ENCODE data around the gene DMXL2. TPM values are rescaled to one million over a fixed set of nuclear protein-coding genes. Genes with fewer than 3 reads are reported as not detected.
"Not testable (repeated sequence)": the region's sequence is repeated elsewhere in the genome, so short reads cannot be mapped to it uniquely, and the experiment has no call there.

The DMXL2 gene
- total RNA-seq, 1 experiment from 2014 or later: 19.7 TPM

- peak; percentile 13 for DNase-seq (ENCODE audit: low spot score)
Observed at GRCh38 chr15:51494411-51495314, 127.9 kb downstream of the DMXL2 start.

GRCh38 chr15:51493892-51494291, 128.7 kb downstream of the DMXL2 start:
- DNase-seq (ENCODE audit: low spot score): no peak

- no peak for DNase-seq (ENCODE audit: low spot score)
Observed at GRCh38 chr15:51492528-51492927, 130.0 kb downstream of the DMXL2 start.

DNA sequence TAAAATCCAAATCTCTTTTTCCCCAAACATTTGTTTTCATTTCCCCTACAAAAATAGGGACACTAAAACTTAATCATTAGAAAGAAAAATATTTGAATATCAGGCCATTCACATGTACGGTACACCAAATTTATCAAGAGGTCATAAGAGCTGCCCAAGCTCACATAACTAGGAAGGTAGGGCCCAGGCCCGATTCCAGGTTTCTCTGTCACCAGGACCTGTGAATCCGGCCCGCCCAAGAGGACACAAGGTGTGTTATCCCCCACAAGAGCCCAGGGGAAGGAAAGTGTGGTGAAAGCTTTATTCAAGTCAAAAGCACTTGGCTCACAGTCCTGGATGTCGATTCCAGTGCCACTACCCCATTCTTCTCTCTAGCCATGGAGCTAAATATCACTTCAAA, 130.6 kb downstream of the DMXL2 start:
- DNase-seq (ENCODE audit: low spot score): no peak

DNA sequence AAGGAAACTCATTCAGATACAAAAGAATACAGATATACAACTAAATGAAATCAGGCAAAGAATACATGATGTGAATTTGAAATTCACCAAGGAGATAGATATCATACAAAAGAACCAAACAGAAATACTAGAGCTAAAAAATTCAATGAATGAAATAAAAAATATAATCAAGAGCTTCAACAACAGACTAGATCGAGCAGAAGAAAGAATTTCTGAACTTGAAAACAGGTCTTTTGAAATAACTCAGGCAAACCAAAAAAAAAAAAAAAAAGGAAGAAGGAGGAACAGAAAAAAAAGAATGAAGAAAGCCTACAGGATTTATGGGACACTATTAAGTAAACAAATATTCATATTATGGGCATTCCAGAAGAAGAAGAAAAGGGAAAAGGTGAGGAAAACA, 137.8 kb downstream of the DMXL2 start:
- no peak for DNase-seq (ENCODE audit: low spot score)

- DNase-seq (ENCODE audit: low spot score): no peak
Observed at GRCh38 chr15:51483985-51484384, 138.6 kb downstream of the DMXL2 start.

DNA sequence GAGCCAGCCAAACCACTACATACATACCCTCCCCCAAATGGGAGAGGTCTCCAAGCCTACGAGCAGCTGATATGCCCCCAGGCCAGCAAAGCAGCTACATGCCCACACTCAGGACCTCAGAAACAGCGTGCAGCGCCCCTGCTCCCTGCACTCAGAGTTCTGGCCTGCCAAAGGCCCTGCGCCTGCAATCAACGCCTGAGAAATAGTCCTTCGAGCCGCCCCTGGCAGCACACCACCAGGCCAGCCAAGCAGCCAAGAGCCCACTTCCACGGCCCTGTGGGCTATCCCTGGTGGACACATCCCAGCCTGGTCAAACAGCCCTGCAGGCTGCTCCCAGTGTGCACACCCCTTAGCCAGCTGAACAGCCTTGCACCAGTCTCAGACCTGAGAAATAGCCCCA, 139.1 kb downstream of the DMXL2 start:
- DNase-seq (ENCODE audit: low spot score): no peak

DNA sequence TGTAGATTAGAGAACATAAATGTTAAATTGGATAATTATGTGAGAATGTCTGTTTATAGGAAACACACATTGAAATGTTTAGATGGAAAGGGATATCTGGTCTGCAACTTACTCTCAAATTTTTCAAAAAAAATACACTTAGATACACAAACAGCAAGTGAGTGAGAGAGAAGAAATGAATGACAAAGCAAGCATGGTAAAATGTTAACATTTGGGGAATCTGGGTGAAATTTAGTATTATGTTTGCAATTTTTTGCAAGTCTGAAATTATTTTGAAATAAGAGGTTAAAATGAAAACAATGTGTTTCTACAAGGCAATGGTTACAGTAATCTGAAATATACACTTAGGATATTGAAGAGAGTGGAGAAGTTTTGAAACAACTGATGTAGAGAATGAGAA, 146.8 kb downstream of the DMXL2 start:
- DNase-seq (ENCODE audit: low spot score): no peak

DNA sequence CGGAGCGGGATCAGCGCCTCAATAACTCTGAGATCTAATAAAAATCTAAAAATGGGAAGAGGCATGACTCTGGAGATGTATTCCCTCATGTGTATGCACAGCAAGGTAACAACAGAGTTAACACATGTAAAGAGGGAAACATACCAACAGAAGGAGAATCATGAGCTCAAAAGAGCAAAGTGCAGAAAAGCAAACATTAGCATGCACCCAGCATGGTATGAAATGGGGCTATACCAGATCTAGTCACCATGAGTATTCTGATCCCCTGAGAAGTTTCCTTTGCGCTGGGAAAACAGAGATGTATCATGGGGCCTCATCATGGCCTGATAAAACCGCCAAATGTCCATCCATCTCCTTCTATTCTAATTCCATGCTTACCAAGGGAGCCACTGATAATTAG, 152.1 kb downstream of the DMXL2 start:
- DNase-seq (ENCODE audit: low spot score): no peak

- no peak for DNase-seq (ENCODE audit: low spot score)
Observed at GRCh38 chr15:51460796-51461195, 161.8 kb downstream of the DMXL2 start.

DNA sequence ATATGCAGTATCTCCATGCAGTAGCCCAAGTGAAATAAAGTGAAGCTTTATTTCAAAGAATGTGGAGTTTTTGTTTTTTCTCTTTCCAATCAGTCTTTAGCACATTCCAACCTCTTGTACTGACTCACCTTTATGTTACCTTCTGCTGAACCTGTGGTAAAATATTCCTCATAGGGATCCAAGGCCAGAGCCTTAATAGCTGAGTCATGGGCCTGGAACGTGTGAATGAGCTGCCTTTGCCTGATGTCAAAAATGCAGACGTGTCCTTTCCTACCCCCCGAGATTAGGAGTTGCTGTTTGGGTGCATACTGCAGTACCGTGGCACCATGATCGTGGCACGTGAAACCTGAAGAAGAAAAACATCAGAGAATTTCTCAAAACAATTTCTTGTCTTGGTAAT, 172.6 kb downstream of the DMXL2 start:
- DNase-seq (ENCODE audit: low spot score): peak; percentile 13

- no peak for DNase-seq (ENCODE audit: low spot score)
Observed at GRCh38 chr15:51448622-51449399, 173.8 kb downstream of the DMXL2 start.

- DNase-seq (ENCODE audit: low spot score): no peak
Observed at GRCh38 chr15:51447855-51448621, 174.5 kb downstream of the DMXL2 start.

GRCh38 chr15:51446029-51446744, 176.4 kb downstream of the DMXL2 start:
- DNase-seq (ENCODE audit: low spot score): not testable (repeated sequence)

DNA sequence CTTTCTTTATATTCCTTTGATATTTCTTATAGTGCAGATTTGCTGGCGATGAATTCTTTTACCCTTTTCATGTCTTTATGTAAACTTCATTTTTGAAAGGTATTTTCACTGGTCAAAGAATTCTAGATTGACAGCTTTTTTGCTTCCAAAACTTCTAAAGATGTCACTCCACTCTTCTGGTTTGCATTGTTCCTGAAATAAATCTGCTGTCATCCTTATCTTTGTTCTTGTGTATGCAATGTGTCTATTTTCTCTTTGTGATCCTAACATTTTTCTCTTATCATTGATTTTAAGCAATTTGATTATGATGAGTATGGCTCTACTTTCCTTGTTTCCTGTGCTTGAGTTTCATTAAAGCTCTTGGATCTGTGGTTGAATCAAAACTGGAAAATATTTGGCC, 177.8 kb downstream of the DMXL2 start:
- DNase-seq (ENCODE audit: low spot score): no peak

- DNase-seq (ENCODE audit: low spot score): no peak
Observed at GRCh38 chr15:51444112-51444511, 178.5 kb downstream of the DMXL2 start.

DNA sequence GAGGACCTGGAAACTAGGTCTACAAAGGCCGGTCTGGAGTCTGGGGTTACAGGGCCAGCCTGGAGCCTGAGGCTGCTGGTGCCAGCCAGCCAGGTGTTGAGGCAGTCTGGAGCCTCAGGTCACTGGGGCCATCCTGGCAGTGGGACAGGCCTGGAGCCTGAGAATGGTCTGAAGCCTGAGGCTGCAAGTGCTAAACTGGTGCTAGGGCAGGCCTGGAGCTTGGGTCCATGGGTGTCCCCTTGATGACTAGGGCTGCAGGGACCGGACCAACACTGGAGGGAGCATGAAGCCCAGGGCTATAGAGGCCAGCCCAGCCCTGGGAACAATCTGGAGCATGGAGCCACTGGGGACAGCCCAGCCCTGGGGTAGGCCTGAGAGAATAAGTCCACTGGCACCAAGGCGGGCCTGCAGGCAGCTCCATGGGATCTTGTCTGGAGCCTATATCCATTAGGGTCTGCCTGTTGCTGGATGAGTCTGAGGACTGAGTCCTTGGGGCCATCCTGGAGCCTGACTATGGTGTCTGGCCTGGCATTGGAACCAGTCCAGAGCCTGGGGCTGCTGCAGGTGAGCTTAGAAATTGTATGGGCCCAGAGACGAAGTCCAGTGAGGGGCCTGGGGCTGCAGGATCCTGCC, 179.2 kb downstream of the DMXL2 start:
- DNase-seq (ENCODE audit: low spot score): no peak

GRCh38 chr15:51438526-51438925, 184.0 kb downstream of the DMXL2 start:
- DNase-seq (ENCODE audit: low spot score): no peak

- DNase-seq (ENCODE audit: low spot score): no peak
Observed at GRCh38 chr15:51425517-51426040, 197.0 kb downstream of the DMXL2 start.

DNA sequence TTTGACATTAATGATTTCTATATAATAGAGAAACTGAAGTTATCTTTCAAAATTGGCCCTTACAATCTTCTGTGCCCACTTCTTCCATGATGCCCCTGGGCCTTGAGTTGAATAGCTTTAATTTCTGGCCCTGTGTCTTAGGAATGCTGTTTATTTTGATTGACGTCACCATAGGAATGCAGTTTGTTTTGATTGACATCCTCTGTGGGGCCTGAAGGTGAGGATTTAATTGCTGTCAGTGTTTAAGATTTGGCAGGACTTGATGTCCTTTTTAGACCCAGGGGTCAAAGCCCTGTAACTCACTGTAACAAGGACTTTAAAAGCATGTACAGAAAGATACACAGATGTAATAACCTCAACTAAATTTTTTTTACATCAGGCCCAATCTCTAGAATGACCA, 197.8 kb downstream of the DMXL2 start:
- DNase-seq (ENCODE audit: low spot score): no peak

- not testable (repeated sequence) for DNase-seq (ENCODE audit: low spot score)
Observed at GRCh38 chr15:51423040-51423439, 199.5 kb downstream of the DMXL2 start.
